Stomach (tissue), 4 donors: ENCODE results near the gene COLEC12.

ENCODE experiments used
- CTCF ChIP-seq, 7 experiments: fragments of 450-650 bp in 4 of 7; fragments of 200-600 bp in 3 of 7; sonication (generic) in 3 of 7; IDR thresholded peaks; one replicate each; pipeline ENCODE4 v1.5.1; 2016 to 2019; ENCODE audit warnings: antibody characterized with exemption in 7 of 7, control low read depth in 2 of 7, mild to moderate bottlenecking in 1 of 7
- EP300 ChIP-seq: sonication (generic); formaldehyde crosslinking; IDR thresholded peaks from one replicate; pipeline ENCODE4 v1.6.1; 2017; ENCODE audit warnings: antibody characterized with exemption
- POLR2A ChIP-seq, 4 donors: fragments of 450-650 bp; IDR thresholded peaks; one replicate each; pipeline ENCODE4 v1.6.1; 2016; ENCODE audit warnings: antibody characterized with exemption in 4 of 4, control low read depth in 2 of 4, mild to moderate bottlenecking in 1 of 4, moderate library complexity in 1 of 4
- POLR2AphosphoS5 ChIP-seq, 3 donors: sonication (generic); formaldehyde crosslinking; IDR thresholded peaks; one replicate each; pipeline ENCODE4 v1.6.1; 2016; ENCODE audit warnings: antibody characterized with exemption in 3 of 3

GRCh38 chr18:285817-286216 lies 214.7 kb downstream of the COLEC12 start:
- TF ChIP-seq POLR2AphosphoS5 (IDR thresholded peaks at IDR 0.05) (no peak), CTCF (IDR thresholded peaks at IDR 0.05) (no peak), POLR2A (IDR thresholded peaks at IDR 0.05) (no peak), EP300 (no peak)
